GM20431 (cell line): ENCODE results near the gene FSHB.
"Not testable (repeated sequence)": the region's sequence is repeated elsewhere in the genome, so short reads cannot be mapped to it uniquely, and the experiment has no call there.

Experiments used
- in situ Hi-C: fragments of 300-500 bp; cut with MseI, MboI; formaldehyde crosslinking; loops from one replicate; pipeline ENCODE4 v1.15.0; 2020; ENCODE audit warnings: low sequenced_read_pairs; ENCODE audit not compliant: unreplicated experiment

FSHB gene

DNA sequence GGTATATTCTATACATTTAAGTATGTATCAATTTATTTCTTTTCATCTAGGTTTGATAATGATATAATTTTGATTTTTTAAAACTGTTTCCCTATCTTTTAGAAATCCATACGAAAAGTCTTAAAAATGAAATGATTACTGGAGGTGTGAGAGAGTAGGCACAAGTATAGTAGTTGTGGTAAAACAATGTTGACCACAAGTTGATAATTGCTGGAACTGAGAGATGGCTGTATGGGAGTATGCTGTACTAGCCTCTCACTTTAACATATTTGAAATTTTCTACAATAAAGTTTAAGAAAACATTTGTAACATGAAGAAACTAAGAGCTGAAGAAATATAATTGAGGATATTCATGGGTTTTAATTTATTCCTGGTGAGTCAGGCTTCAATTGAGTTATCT, 30.0 kb downstream of the FSHB start:
- in situ Hi-C loops: no loop called here

DNA sequence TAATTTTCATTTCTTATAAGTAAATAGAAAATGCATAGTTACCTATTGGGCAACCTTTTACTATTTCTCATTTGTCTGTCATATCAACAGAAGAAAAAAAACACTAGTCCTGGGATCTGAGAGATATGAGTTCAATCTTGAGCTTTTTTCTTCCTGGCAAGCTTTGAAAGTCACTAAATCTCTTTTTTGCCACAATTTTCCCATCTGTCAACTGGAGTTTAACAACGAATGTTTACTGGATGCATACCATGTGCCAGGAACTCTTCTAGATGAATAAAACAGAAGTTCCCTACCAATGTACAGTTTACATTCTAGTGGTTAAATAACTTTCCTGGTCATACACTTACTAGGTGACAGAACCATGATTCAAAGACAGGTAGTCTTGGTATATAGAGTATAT, 31.0 kb downstream of the FSHB start:
- in situ Hi-C loops: no loop called here

DNA sequence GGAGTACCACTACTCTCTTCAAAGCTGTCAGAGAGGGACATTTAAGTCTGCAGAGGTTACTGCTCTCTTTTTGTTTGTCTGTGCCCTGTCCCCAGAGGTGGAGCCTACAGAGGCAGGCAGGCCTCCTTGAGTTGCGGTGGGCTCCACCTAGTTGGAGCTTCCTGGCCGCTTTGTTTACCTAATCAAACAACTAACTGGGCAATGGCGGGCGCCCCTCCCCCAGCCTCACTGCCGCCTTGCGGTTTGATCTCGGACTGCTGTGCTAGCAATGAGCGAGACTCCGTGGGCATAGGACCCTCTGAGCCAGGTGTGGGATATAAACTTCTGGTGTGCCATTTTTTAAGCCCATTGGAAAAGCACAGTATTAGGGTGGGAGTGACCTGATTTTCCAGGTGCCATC, 37.8 kb downstream of the FSHB start:
- in situ Hi-C loops: not testable (repeated sequence)

DNA sequence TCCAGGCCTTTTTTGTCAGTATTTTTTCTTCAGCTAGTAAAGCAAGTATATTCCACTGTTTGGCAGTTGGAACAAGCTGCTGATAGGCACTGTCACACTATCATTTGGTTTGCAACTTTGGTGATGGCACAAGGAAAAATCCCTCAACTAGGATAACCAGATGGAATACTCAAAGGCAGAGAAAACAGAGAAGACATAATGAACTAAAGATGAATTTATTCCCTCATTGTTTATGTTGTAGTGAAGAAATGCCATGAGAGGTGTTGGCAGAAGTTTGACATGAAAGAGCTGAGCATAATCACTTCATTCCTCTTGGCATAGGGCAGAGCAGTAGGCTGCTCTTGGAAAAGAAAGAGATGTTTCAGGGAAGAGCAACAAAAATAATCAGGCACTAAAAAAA, 39.9 kb downstream of the FSHB start:
- in situ Hi-C loops: no loop called here

DNA sequence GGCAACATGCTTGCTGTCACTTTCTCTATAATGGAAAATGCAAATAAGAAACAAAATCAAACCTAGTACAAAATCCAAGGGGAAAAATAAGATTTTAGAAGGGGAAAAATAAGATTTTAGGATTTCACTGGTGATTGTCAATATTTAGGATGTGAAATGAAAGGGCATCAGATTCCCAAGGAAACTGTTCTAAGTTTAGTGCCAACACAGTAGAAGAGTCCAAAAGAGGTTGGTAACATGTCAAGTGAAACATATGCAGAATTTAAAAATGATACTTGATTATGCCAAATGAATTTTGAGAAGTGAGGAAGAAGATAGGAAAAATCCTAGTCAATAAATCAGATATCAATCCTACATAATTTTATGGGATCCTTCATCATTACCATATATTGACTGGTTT, 46.4 kb downstream of the FSHB start:
- in situ Hi-C loops: no loop called here

DNA sequence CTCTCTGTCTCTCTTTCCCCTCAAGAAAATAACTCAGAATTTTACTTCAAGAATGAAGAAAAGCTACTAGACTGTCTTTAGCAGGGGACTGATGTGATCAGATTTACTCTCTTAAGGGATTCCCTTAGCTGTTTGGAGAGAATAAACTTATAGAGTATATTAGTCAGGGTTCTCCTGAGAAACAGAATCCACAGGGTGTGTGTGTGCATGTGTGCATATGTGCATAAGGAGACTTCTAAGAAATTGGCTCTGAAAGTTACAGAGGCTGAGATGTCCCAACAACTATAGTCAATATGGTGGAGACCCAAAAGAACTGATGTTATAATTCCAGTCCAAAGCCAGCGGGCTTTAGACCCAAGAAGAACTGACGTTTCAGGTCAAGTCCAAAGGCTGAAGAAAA, 49.0 kb downstream of the FSHB start:
- in situ Hi-C loops: no loop called here

DNA sequence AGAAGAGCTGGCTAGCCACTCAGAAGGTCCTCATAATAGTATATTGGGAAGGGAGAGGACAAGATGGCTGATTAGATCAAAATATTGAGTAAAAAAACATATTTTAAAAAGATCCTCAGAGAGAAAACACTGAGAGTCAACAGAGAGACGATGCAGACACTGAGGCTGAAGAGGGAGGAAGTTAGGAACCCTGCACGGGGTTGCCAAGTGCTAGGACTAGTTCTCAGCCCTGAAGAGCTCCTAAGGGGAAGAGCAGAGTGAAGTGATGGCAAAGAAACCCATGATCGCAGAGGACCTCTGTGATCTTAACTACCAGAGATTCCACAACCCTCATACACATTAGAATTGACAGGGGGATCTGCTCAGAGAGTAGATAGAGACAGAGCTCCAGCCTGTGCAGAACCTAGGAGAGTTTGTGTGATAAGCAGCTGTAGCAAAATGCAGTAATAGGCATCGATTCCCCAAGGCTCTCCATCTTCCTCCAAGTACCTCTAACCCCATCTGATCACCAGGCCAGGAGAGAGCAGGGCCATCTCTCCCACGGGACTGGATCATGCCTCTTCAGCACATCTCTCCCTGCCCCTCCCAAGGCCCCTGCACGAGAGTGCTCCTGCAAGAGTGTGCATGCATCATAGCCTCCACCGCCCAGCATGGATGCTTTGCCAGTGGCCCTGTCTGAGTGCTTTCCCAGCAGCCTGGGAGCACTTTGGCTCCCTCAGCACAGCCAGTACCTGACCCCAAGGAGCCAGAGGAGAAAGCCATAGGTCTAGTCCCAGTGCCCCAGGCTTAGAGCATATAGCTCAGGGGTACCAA, 50.9 kb downstream of the FSHB start:
- in situ Hi-C loops: no loop called here

DNA sequence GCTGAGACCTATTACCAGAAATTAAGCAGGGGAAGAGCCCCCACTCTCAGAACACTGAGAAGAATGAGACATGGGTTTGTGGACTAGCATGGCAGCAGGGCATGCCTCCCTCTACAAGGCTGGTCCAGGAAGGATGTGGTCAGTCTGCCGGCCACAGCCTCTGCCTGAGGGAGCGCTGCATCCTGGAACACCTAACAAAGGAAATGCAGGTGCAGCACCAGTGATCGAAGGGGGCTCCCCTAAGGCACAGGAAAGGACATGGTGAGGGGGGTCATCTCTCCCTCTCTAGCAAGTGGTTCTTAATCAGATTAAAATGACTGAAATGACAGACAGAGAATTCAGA, 51.4 kb downstream of the FSHB start:
- in situ Hi-C loops: no loop called here
